HG03066 (cell line): ENCODE measurements around the gene SLC22A4.

Experiments
- ATAC-seq: cut with Tn5 transposase; IDR thresholded peaks from one replicate; pipeline ENCODE4 v1.9.1; 2021; ENCODE audit warnings: low read depth; ENCODE audit not compliant: unreplicated experiment

The SLC22A4 gene

GRCh38 chr5:132293992-132294727 lies at the start of gene SLC22A4:
TSS of gene SLC22A4 (plus strand) at chr5:132294394. CDS start at chr5:132294617, 223 bp downstream.
- peak; percentile 63 for ATAC-seq

- ATAC-seq: no peak
Observed at GRCh38 chr5:132245593-132245992, 48.6 kb upstream of the SLC22A4 start.

- no peak for ATAC-seq
Observed at GRCh38 chr5:132246806-132247205, 47.4 kb upstream of the SLC22A4 start.

GRCh38 chr5:132250547-132250946 lies 43.6 kb upstream of the SLC22A4 start:
- ATAC-seq: no peak

- ATAC-seq: no peak
Observed at GRCh38 chr5:132251220-132251725, 42.9 kb upstream of the SLC22A4 start.

GRCh38 chr5:132253008-132253441 lies 41.2 kb upstream of the SLC22A4 start:
- no peak for ATAC-seq

GRCh38 chr5:132253452-132254320 lies 40.5 kb upstream of the SLC22A4 start:
- no peak for ATAC-seq

- no peak for ATAC-seq
Observed at GRCh38 chr5:132254321-132254977, 39.7 kb upstream of the SLC22A4 start.

GRCh38 chr5:132256086-132256782 lies 38.0 kb upstream of the SLC22A4 start:
- no peak for ATAC-seq

- no peak for ATAC-seq
Observed at GRCh38 chr5:132256783-132257130, 37.4 kb upstream of the SLC22A4 start.

GRCh38 chr5:132257131-132258101 lies 36.8 kb upstream of the SLC22A4 start, which contains the start of gene PDLIM4:
TSS of gene PDLIM4 (plus strand) at chr5:132257696. CDS start at chr5:132257735, 39 bp downstream.
- no peak for ATAC-seq

GRCh38 chr5:132258102-132259068 lies 35.8 kb upstream of the SLC22A4 start:
- ATAC-seq: no peak

- ATAC-seq: no peak
Observed at GRCh38 chr5:132259069-132259851, 34.9 kb upstream of the SLC22A4 start.

- no peak for ATAC-seq
Observed at GRCh38 chr5:132260051-132260450, 34.1 kb upstream of the SLC22A4 start.

GRCh38 chr5:132260714-132261551 lies 33.3 kb upstream of the SLC22A4 start:
- peak; percentile 59 for ATAC-seq
